HCT116 (cell line): ENCODE measurements around the gene ARHGEF25. TPM values are rescaled to one million over a fixed set of nuclear protein-coding genes. Genes with fewer than 3 reads are reported as not detected.
A peak's percentile ranks its signal among the peaks of the same experiment; 100 is the strongest.
"Not testable (repeated sequence)": the region's sequence is repeated elsewhere in the genome, so short reads cannot be mapped to it uniquely, and the experiment has no call there.

Source experiments
- ATAC-seq: fragments of 200-7000 bp; cut with Tn5 transposase; 2 replicates; pipeline ENCODE4 v1.9.1; 2020; ENCODE audit warnings: mild to moderate bottlenecking, moderate library complexity
- BruUV-seq: library from RNA; stranded (reverse); fragments of 400-500 nt; replicated peaks from 2 replicates; lab custom pipeline; 2021; lab: Mats Ljungman, UMichigan
- CTCF ChIA-PET: fragments of 300-600 bp; sonication (Branson Sonifier 250); formaldehyde crosslinking; loops from one replicate; lab custom pipeline; 2021; ENCODE audit warnings: antibody characterized with exemption; lab: Charles Lee
- POLR2A ChIA-PET: fragments of 300-600, 350-600 bp; sonication (Branson Sonifier 250); formaldehyde crosslinking; loops from one replicate; lab custom pipeline; 2021; ENCODE audit warnings: antibody characterized with exemption; lab: Charles Lee
- RAD21 ChIA-PET, 2 experiments: fragments of 300-600 bp; sonication (Branson Sonifier 250); formaldehyde crosslinking; loops; one replicate each; lab custom pipeline; 2023; ENCODE audit warnings: low total read pairs in 2 of 2; ENCODE audit not compliant: uncharacterized antibody in 2 of 2, unreplicated experiment in 2 of 2, low non-redundant PET in 1 of 2; lab: Charles Lee
- DNase-seq: peaks from one replicate; pipeline ENCODE4 v3.0.0-alpha.2; 2010; ENCODE audit warnings: low read depth, low spot score
- H2AFZ ChIP-seq: fragments of 200-600 bp; shearing (Covaris generic), sonication (generic); 2 replicates; pipeline ENCODE4 v1.6.1; 2017; ENCODE audit warnings: low read depth, mixed run types, mixed read lengths, antibody characterized with exemption, low read length; ENCODE audit not compliant: poor library complexity, severe bottlenecking
- H3K27ac ChIP-seq: 2 replicates; pipeline ENCODE4 v1.5.1; 2012; ENCODE audit warnings: low read depth, low read length
- H3K27me3 ChIP-seq: fragments of 200-600 bp; sonication (generic); 2 replicates; pipeline ENCODE4 v1.6.1; 2016; ENCODE audit warnings: mixed run types, low read length, mixed read lengths; ENCODE audit not compliant: insufficient read depth
- H3K36me3 ChIP-seq, 2 experiments: fragments of 200-500 bp in 1 of 2; fragments of 200-600 bp in 1 of 2; sonication (Bioruptor generic) in 1 of 2; sonication (generic) in 1 of 2; 2 replicates each; pipeline versions ENCODE4 v1.5.1 to v1.6.1; 2014 to 2016; ENCODE audit warnings: low read length in 2 of 2, inconsistent platforms in 1 of 2, mixed read lengths in 1 of 2, mixed run types in 1 of 2; ENCODE audit not compliant: insufficient read depth in 2 of 2, control insufficient read depth in 1 of 2
- H3K4me1 ChIP-seq, 2 experiments: fragments of 200-600 bp in 1 of 2; sonication (generic) in 1 of 2; 2 replicates each; pipeline versions ENCODE4 v1.5.1 to v1.6.1; 2012 to 2017; ENCODE audit warnings: low read length in 2 of 2, inconsistent platforms in 1 of 2, mild to moderate bottlenecking in 1 of 2, mixed read lengths in 1 of 2, mixed run types in 1 of 2, moderate library complexity in 1 of 2; ENCODE audit not compliant: insufficient read depth in 2 of 2, control insufficient read depth in 1 of 2
- H3K4me2 ChIP-seq: fragments of 200-600 bp; sonication (generic); 2 replicates; pipeline ENCODE4 v1.6.1; 2017; ENCODE audit warnings: mixed run types, low read length, mixed read lengths
- H3K4me3 ChIP-seq, 2 experiments: fragments of 200-600 bp in 1 of 2; sonication (generic) in 1 of 2; replicated peaks in 1 of 2; 2 replicates each; pipeline ENCODE4 v1.5.1; 2011 to 2016; ENCODE audit warnings: low read length in 2 of 2, control low read depth in 1 of 2, low read depth in 1 of 2, mild to moderate bottlenecking in 1 of 2, mixed read lengths in 1 of 2, mixed run types in 1 of 2
- H3K79me2 ChIP-seq: fragments of 200-600 bp; sonication (generic); 2 replicates; pipeline ENCODE4 v1.6.1; 2017; ENCODE audit warnings: mild to moderate bottlenecking, mixed run types, low read length, moderate library complexity, mixed read lengths; ENCODE audit not compliant: insufficient read depth
- H3K9ac ChIP-seq: fragments of 200-600 bp; sonication (generic); 2 replicates; pipeline ENCODE4 v1.6.1; 2016; ENCODE audit warnings: low read length, mixed read lengths
- H3K9me2 ChIP-seq: fragments of 200-600 bp; sonication (generic), shearing (Covaris generic); 2 replicates; pipeline ENCODE4 v1.6.1; 2017; ENCODE audit warnings: mixed run types, mild to moderate bottlenecking, moderate library complexity; ENCODE audit not compliant: insufficient read depth
- H3K9me3 ChIP-seq, 2 experiments: fragments of 200-500 bp in 1 of 2; fragments of 200-600 bp in 1 of 2; sonication (Bioruptor generic) in 1 of 2; sonication (generic) in 1 of 2; 2 replicates each; pipeline ENCODE4 v1.6.1; 2014 to 2017; ENCODE audit warnings: low read length in 2 of 2, mixed read lengths in 2 of 2, inconsistent platforms in 1 of 2, low read depth in 1 of 2, mild to moderate bottlenecking in 1 of 2, mixed run types in 1 of 2, moderate library complexity in 1 of 2; ENCODE audit not compliant: control insufficient read depth in 1 of 2, insufficient read depth in 1 of 2
- H4K20me1 ChIP-seq: fragments of 200-600 bp; sonication (generic), shearing (Covaris generic); 2 replicates; pipeline ENCODE4 v1.6.1; 2017; ENCODE audit warnings: mixed run types, mild to moderate bottlenecking, moderate library complexity; ENCODE audit not compliant: insufficient read depth
- ATF3 ChIP-seq: IDR thresholded peaks from 2 replicates; pipeline ENCODE4 v1.6.1; 2012
- CBX3 ChIP-seq: IDR thresholded peaks from 2 replicates; pipeline ENCODE4 v1.6.1; 2012; ENCODE audit warnings: low read depth
- EZH2phosphoT487 ChIP-seq: fragments of 200-600 bp; IDR thresholded peaks from 2 replicates; pipeline ENCODE4 v1.6.1; 2018; ENCODE audit warnings: antibody characterized with exemption, borderline replicate concordance
- JUND ChIP-seq: IDR thresholded peaks from 2 replicates; pipeline ENCODE4 v1.6.1; 2012
- RAD21 ChIP-seq: IDR thresholded peaks from 2 replicates; pipeline ENCODE4 v1.6.1; 2012; ENCODE audit warnings: low read depth, mild to moderate bottlenecking
- intact Hi-C: fragments of 100-400 bp; cut with micrococcal nuclease; formaldehyde crosslinking; loops from 2 replicates; pipeline ENCODE4 v1.10.0; 2022
- total RNA-seq: library from RNA; stranded (reverse); gene quantifications from one replicate; pipeline ENCODE4 v1.2.1, GENCODE V29; 2021; ENCODE audit not compliant: unreplicated experiment

Gene ARHGEF25
- total RNA-seq, 1 experiment from 2014 or later = 3.6 TPM

DNA sequence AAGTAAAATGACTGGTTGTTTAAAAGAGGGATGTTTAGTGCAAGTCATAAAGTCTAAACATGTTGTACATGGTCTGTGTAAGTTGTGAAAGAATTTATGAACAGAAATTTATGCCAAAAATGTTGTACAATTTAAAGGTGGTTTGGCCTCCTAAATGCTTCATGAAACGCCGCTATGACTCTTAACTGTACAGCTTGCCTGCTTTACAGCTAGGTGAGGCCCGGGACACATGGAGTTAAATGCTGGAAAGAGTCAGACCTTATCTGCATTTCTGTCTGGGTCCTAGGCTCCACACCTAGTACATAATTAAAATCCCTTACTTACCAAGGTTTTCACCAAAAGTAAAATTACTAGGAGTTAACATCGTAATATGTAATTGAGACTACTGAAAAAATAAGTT is 50.1 kb downstream of the ARHGEF25 start:
- intact Hi-C loops = no loop called here
- H3K36me3 ChIP-seq = no peaks in the 10 kb centered on the region

GRCh38 chr12:57665066-57665820 is 54.0 kb downstream of the ARHGEF25 start:
- H4K20me1 ChIP-seq, POLR2A ChIA-PET, H3K36me3 ChIP-seq, H3K9me2 ChIP-seq, intact Hi-C loops, BruUV-seq, H3K4me3 ChIP-seq, H3K9me3 ChIP-seq, H3K27me3 ChIP-seq, DNase-seq, H3K4me2 ChIP-seq, H3K4me1 ChIP-seq, RAD21 ChIA-PET, CTCF ChIA-PET, H3K79me2 ChIP-seq, ATAC-seq, H3K27ac ChIP-seq, H2AFZ ChIP-seq, H3K9ac ChIP-seq: not testable (repeated sequence)

More for the DNA sequence above, 50.1 kb downstream of the ARHGEF25 start:
- no TSS peak for BruUV-seq
- RAD21 ChIA-PET = no interaction called here
- peaks cover 3% of the 10 kb centered on the region in 2 experiments; a peak in 1 of 4 replicates for H3K9me3 ChIP-seq
- DNase-seq = no peak
- H3K4me3 ChIP-seq = no peak overlapping the region
- H3K27me3 ChIP-seq = no peaks in the 10 kb centered on the region
- TF ChIP-seq CBX3 (0 out of 2 replicates have a peak, but pooled peaks have one; percentile 32), ATF3 (no peak), EZH2phosphoT487 (no peak), RAD21 (no peak), JUND (no peak)
- H3K4me2 ChIP-seq = no peak overlapping the region
- H3K9me2 ChIP-seq = no peaks in the 10 kb centered on the region
- POLR2A ChIA-PET = no interaction called here
- CTCF ChIA-PET = no interaction called here
- no peaks in the 10 kb centered on the region for H3K4me1 ChIP-seq
- ATAC-seq = no peak
- no peak overlapping the region for H3K9ac ChIP-seq
- no peaks in the 10 kb centered on the region for H3K79me2 ChIP-seq
- H3K27ac ChIP-seq = no peak overlapping the region
- H2AFZ ChIP-seq = no peak overlapping the region
- no peaks in the 10 kb centered on the region for H4K20me1 ChIP-seq

Other genes starting within 250 kb of the ARHGEF25 start
- gene R3HDM2, start 180.4 kb upstream of the ARHGEF25 start, total RNA-seq = 45.4 TPM
- gene INHBC, start 176.7 kb upstream of the ARHGEF25 start, total RNA-seq = 0.20 TPM
- 0.89 TPM for gene INHBE, start 156.1 kb upstream of the ARHGEF25 start, total RNA-seq
- 6.4 TPM for gene GLI1, start 151.7 kb upstream of the ARHGEF25 start, total RNA-seq
- 0.84 TPM for gene ARHGAP9, start 131.6 kb upstream of the ARHGEF25 start, total RNA-seq
- gene MARS1, start 123.4 kb upstream of the ARHGEF25 start, total RNA-seq = 344 TPM
- 84.7 TPM for gene DDIT3, start 90.9 kb upstream of the ARHGEF25 start, total RNA-seq
- 70.1 TPM for gene MBD6, start 88.6 kb upstream of the ARHGEF25 start, total RNA-seq
- gene DCTN2, start 64.2 kb upstream of the ARHGEF25 start, total RNA-seq = 95.9 TPM
- 5.2 TPM for gene KIF5A, start 61.4 kb upstream of the ARHGEF25 start, total RNA-seq
- gene PIP4K2C, start 20.2 kb upstream of the ARHGEF25 start, total RNA-seq = 38.4 TPM
- gene DTX3, start 6.6 kb upstream of the ARHGEF25 start, total RNA-seq = 0.37 TPM
- 31.3 TPM for gene B4GALNT1, start 21.8 kb downstream of the ARHGEF25 start, total RNA-seq
- 98.4 TPM for gene OS9, start 82.7 kb downstream of the ARHGEF25 start, total RNA-seq
- gene AGAP2, start 127.3 kb downstream of the ARHGEF25 start, total RNA-seq = 15.8 TPM
- 14.9 TPM for gene TSPAN31, start 133.6 kb downstream of the ARHGEF25 start, total RNA-seq
- 206 TPM for gene CDK4, start 140.9 kb downstream of the ARHGEF25 start, total RNA-seq
- 21.8 TPM for gene MARCHF9, start 143.7 kb downstream of the ARHGEF25 start, total RNA-seq
- 11.6 TPM for gene CYP27B1, start 155.6 kb downstream of the ARHGEF25 start, total RNA-seq
- 56.6 TPM for gene METTL1, start 160.7 kb downstream of the ARHGEF25 start, total RNA-seq
- 5.0 TPM for gene EEF1AKMT3, start 161.2 kb downstream of the ARHGEF25 start, total RNA-seq
- 53.2 TPM for gene TSFM, start 171.4 kb downstream of the ARHGEF25 start, total RNA-seq
- 1.1 TPM for gene AVIL, start 207.3 kb downstream of the ARHGEF25 start, total RNA-seq
- 82.7 TPM for gene CTDSP2, start 235.3 kb downstream of the ARHGEF25 start, total RNA-seq